LNCaP clone FGC (cell line): ENCODE data around the gene TNFRSF4.
A peak's percentile ranks its signal among the peaks of the same experiment; 100 is the strongest.

Experiments
- DNase-seq: peaks from one replicate; pipeline ENCODE4 v3.0.0-alpha.2; 2011; ENCODE audit warnings: low read depth
- H3K4me3 ChIP-seq: 2 replicates; pipeline ENCODE4 v1.5.1; 2011; ENCODE audit warnings: mild to moderate bottlenecking, low read depth, low read length, control low read depth
- CTCF ChIP-seq: IDR thresholded peaks from 2 replicates; pipeline ENCODE4 v1.5.1; 2012; ENCODE audit warnings: mild to moderate bottlenecking; ENCODE audit not compliant: control insufficient read depth, insufficient read depth; ENCODE audit errors: extremely low read depth

TNFRSF4 gene

GRCh38 chr1:1244192-1244811, 30.3 kb upstream of the TNFRSF4 start:
- H3K4me3 ChIP-seq = no peak overlapping the region
- no peak for DNase-seq
- no peak for TF ChIP-seq CTCF

- no peak for DNase-seq
- no peak overlapping the region for H3K4me3 ChIP-seq
- no peak for TF ChIP-seq CTCF
Observed at GRCh38 chr1:1243807-1244191, 29.8 kb upstream of the TNFRSF4 start.

GRCh38 chr1:1243266-1243660, 29.3 kb upstream of the TNFRSF4 start:
- no peak for TF ChIP-seq CTCF
- no peak overlapping the region for H3K4me3 ChIP-seq
- DNase-seq = no peak

GRCh38 chr1:1242461-1243265, 28.7 kb upstream of the TNFRSF4 start:
- TF ChIP-seq CTCF = no peak
- H3K4me3 ChIP-seq = no peak overlapping the region
- no peak for DNase-seq

DNA sequence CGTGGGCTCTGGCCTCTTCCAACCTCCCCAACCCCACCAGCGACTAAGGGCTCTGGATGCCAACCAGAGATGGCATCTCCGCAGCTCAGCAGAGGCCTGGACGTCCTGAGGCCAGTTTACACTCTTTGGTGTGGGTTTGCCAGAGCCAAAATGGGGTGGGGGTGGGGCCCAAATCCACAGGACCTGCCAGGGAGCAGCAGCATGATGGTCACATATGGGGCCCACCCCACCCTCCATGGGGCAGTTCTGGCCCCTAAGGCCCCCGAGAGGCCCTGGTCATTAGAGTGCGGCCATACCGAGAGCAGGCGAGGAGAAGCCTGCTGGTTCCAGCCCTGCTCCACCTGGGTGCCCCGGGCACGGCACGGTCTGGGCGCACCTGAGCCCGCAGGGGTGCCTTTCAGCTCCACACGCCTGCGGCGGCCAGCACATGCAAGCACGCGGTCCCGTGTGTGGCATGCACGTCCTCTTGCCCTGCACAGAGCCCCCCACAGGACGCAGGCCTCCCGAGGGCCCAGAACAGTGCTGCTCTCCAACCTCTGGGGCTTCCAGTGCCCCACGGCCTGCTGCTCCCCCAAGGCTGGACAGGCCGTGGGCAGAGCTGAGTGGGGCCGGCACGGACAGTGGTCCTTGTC, 27.8 kb upstream of the TNFRSF4 start:
- no peak for DNase-seq
- TF ChIP-seq CTCF = no peak
- no peak overlapping the region for H3K4me3 ChIP-seq

DNA sequence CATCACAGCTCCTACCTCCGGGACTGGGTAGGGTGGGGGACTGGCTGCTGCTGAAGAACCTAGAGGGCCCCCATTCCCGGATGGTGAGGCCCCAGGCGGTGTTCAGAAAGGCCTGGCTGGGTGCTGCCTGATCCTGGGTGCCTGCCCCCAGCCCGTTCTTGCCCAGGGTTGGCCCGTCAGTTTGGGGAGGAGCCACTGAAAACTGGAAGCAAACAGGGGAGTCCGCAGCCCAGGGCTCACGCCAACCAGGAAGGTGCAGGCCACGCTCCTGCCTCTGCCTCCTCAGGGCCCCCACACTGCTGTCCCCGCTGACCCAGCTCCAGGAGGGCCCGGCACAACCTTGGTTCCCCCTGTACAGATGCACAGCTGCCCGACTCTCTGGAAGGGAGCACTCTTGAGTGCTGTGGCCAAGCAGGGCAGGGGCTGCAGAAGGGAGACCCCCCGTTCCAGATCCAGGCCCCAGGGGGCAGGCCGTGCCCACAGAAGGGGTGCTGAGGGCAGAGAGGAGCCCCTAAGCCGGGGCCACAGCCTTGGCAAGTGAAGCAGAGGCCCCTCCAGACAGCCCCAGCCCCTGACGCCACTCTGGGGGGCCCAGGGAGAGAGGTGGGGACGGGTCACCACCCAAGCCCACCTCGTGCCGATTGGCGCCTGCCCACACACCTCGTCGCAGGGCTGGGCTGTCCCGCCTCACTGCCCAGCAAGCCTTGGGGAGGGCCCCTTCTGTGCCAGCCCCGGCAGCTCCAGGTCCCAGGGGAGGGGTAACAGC, 27.1 kb upstream of the TNFRSF4 start:
- no peak for TF ChIP-seq CTCF
- DNase-seq = peak; percentile 40
- peak overlapping the region; percentile 48 for H3K4me3 ChIP-seq
